SU-DHL-6 (cell line): Measurements from ENCODE around the gene ABCA13.

Experiments
- EZH2phosphoT487 ChIP-seq: fragments of 200-600 bp; sonication (generic), shearing (Covaris generic); conservative IDR thresholded peaks from 2 replicates; pipeline ENCODE4 v1.6.1; 2018; ENCODE audit warnings: mild to moderate bottlenecking, antibody characterized with exemption, low read length, moderate library complexity, mixed read lengths
- TF ChIP-seq, protein P1 (sequence below): fragments of 200-600 bp; sonication (generic); IDR thresholded peaks from one replicate; pipeline ENCODE4 v1.5.1; 2017; ENCODE audit warnings: antibody characterized with exemption, mild to moderate bottlenecking, low read length, moderate library complexity; ENCODE audit not compliant: insufficient read depth, poor library complexity, severe bottlenecking

- TF ChIP-seq, protein P1, sequence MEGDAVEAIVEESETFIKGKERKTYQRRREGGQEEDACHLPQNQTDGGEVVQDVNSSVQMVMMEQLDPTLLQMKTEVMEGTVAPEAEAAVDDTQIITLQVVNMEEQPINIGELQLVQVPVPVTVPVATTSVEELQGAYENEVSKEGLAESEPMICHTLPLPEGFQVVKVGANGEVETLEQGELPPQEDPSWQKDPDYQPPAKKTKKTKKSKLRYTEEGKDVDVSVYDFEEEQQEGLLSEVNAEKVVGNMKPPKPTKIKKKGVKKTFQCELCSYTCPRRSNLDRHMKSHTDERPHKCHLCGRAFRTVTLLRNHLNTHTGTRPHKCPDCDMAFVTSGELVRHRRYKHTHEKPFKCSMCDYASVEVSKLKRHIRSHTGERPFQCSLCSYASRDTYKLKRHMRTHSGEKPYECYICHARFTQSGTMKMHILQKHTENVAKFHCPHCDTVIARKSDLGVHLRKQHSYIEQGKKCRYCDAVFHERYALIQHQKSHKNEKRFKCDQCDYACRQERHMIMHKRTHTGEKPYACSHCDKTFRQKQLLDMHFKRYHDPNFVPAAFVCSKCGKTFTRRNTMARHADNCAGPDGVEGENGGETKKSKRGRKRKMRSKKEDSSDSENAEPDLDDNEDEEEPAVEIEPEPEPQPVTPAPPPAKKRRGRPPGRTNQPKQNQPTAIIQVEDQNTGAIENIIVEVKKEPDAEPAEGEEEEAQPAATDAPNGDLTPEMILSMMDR = no peak
- no peak for TF ChIP-seq EZH2phosphoT487
Measured at GRCh38 chr7:48177271-48177670, 6.0 kb downstream of the ABCA13 start.
